HL-60 (cell line): ENCODE data around the gene CLDN14.

ENCODE experiments used
- CTCF ChIP-seq: IDR thresholded peaks from one replicate; pipeline ENCODE4 v1.5.1; 2011; ENCODE audit warnings: low read length, control low read depth, inconsistent platforms; ENCODE audit not compliant: insufficient read depth
- GABPA ChIP-seq: IDR thresholded peaks from 2 replicates; pipeline ENCODE4 v1.6.1; 2012; ENCODE audit warnings: low read depth
- POLR2AphosphoS5 ChIP-seq: IDR thresholded peaks from 2 replicates; pipeline ENCODE4 v1.6.1; 2012; ENCODE audit warnings: low read depth
- REST ChIP-seq: IDR thresholded peaks from 2 replicates; pipeline ENCODE4 v1.6.1; 2012; ENCODE audit warnings: low read depth; ENCODE audit not compliant: insufficient replicate concordance
- SPI1 ChIP-seq: IDR thresholded peaks from 2 replicates; pipeline ENCODE4 v1.6.1; 2012; ENCODE audit warnings: low read depth, mild to moderate bottlenecking, borderline replicate concordance

GRCh38 chr21:36509973-36510664 lies 30.2 kb upstream of the CLDN14 start:
- TF ChIP-seq REST (no peak), CTCF (no peak), POLR2AphosphoS5 (no peak), GABPA (no peak), SPI1 (no peak)
